CD14-positive monocyte (primary cell): Measurements from ENCODE around the gene KCNN3. TPM values are rescaled to one million over a fixed set of nuclear protein-coding genes. Genes with fewer than 3 reads are reported as not detected.

ENCODE experiments used
- DNase-seq, 3 donors: peaks; one replicate each; pipeline ENCODE4 v3.0.0-alpha.2; 2011 to 2022
- H2AFZ ChIP-seq: 2 replicates; pipeline ENCODE4 v1.6.0; 2012; ENCODE audit warnings: mild to moderate bottlenecking, low read depth, low read length, inconsistent platforms; ENCODE audit not compliant: insufficient read depth, poor library complexity, severe bottlenecking
- H3K27ac ChIP-seq, 2 donors: 1 replicate in 1 of 2; 2 replicates in 1 of 2; pipeline ENCODE4 v1.5.1; 2012 to 2013; ENCODE audit warnings: low read length in 2 of 2, control low read depth in 1 of 2, inconsistent platforms in 1 of 2, low read depth in 1 of 2, mild to moderate bottlenecking in 1 of 2
- H3K27me3 ChIP-seq, 2 donors: one replicate each; pipeline versions ENCODE4 v1.6.0 to v1.6.1; 2011 to 2013; ENCODE audit warnings: low read length in 2 of 2; ENCODE audit not compliant: control insufficient read depth in 2 of 2, insufficient read depth in 2 of 2
- H3K36me3 ChIP-seq, 2 donors: replicated peaks in 1 of 2; 1 replicate in 1 of 2; 2 replicates in 1 of 2; pipeline versions ENCODE4 v1.5.1 to v1.6.1; 2012 to 2013; ENCODE audit warnings: low read length in 2 of 2, control low read depth in 1 of 2, inconsistent platforms in 1 of 2, mild to moderate bottlenecking in 1 of 2; ENCODE audit not compliant: insufficient read depth in 2 of 2, control insufficient read depth in 1 of 2
- H3K4me1 ChIP-seq, 2 donors: 1 replicate in 1 of 2; 2 replicates in 1 of 2; pipeline versions ENCODE4 v1.5.1 to v1.6.1; 2012 to 2013; ENCODE audit warnings: low read length in 2 of 2, control low read depth in 1 of 2, inconsistent platforms in 1 of 2, mild to moderate bottlenecking in 1 of 2, moderate library complexity in 1 of 2; ENCODE audit not compliant: insufficient read depth in 2 of 2, control insufficient read depth in 1 of 2
- H3K4me2 ChIP-seq: replicated peaks from 2 replicates; pipeline ENCODE3; 2012; ENCODE audit warnings: low read length, moderate library complexity, mild to moderate bottlenecking; ENCODE audit not compliant: poor library complexity, severe bottlenecking; ENCODE audit errors: extremely low read depth
- H3K4me3 ChIP-seq, 3 experiments: fragments of 200-600 bp in 1 of 3; sonication (generic) in 1 of 3; replicated peaks in 1 of 3; 1 replicate in 2 of 3; 2 replicates in 1 of 3; pipeline ENCODE4 v1.5.1; 2011 to 2013; ENCODE audit warnings: low read length in 3 of 3, mild to moderate bottlenecking in 3 of 3, control low read depth in 2 of 3, low read depth in 2 of 3, inconsistent platforms in 1 of 3, moderate library complexity in 1 of 3
- H3K79me2 ChIP-seq: 2 replicates; pipeline ENCODE4 v1.6.0; 2012; ENCODE audit warnings: mild to moderate bottlenecking, control low read depth, inconsistent platforms, low read length, moderate library complexity; ENCODE audit not compliant: insufficient read depth
- H3K9ac ChIP-seq: 2 replicates; pipeline ENCODE4 v1.6.0; 2017; ENCODE audit warnings: low read length, mild to moderate bottlenecking; ENCODE audit not compliant: insufficient read depth, poor library complexity, severe bottlenecking
- H3K9me3 ChIP-seq, 2 donors: replicated peaks in 1 of 2; 1 replicate in 1 of 2; 2 replicates in 1 of 2; pipeline versions ENCODE4 v1.5.1 to v1.6.1; 2012 to 2013; ENCODE audit warnings: low read length in 2 of 2, control low read depth in 1 of 2; ENCODE audit not compliant: control insufficient read depth in 1 of 2, insufficient read depth in 1 of 2
- H4K20me1 ChIP-seq: 2 replicates; pipeline ENCODE4 v1.6.0; 2012; ENCODE audit warnings: mild to moderate bottlenecking, low read length, control low read depth, moderate library complexity; ENCODE audit not compliant: insufficient read depth
- H3K27ac Mint-ChIP-seq, 7 donors: one replicate each; pipeline ENCODE4 v1.8.0; 2020; ENCODE audit warnings: mild to moderate bottlenecking in 7 of 7, mixed read lengths in 7 of 7, moderate library complexity in 6 of 7, inconsistent platforms in 2 of 7
- H3K27me3 Mint-ChIP-seq, 3 donors: one replicate each; pipeline ENCODE4 v1.8.0; 2021 to 2022; ENCODE audit warnings: low read depth in 3 of 3, mild to moderate bottlenecking in 3 of 3, mixed read lengths in 3 of 3, moderate library complexity in 3 of 3, inconsistent platforms in 1 of 3
- H3K36me3 Mint-ChIP-seq, 2 donors: one replicate each; pipeline ENCODE4 v1.8.0; 2020; ENCODE audit warnings: mixed read lengths in 2 of 2, inconsistent platforms in 1 of 2, mild to moderate bottlenecking in 1 of 2
- H3K4me1 Mint-ChIP-seq: one replicate; pipeline ENCODE4 v1.8.0; 2020; ENCODE audit warnings: mild to moderate bottlenecking, mixed read lengths
- H3K4me3 Mint-ChIP-seq, 2 donors: one replicate each; pipeline ENCODE4 v1.8.0; 2020; ENCODE audit warnings: mild to moderate bottlenecking in 2 of 2, mixed read lengths in 2 of 2, moderate library complexity in 1 of 2
- H3K9me3 Mint-ChIP-seq, 7 donors: one replicate each; pipeline ENCODE4 v1.8.0; 2020 to 2022; ENCODE audit warnings: mixed read lengths in 7 of 7, mild to moderate bottlenecking in 6 of 7, moderate library complexity in 6 of 7, inconsistent platforms in 2 of 7
- CTCF ChIP-seq: fragments of 200-600 bp; IDR thresholded peaks from one replicate; pipeline ENCODE4 v1.8.0; 2022; ENCODE audit warnings: antibody characterized with exemption, mild to moderate bottlenecking
- WGBS: methylation state at CpG from one replicate; pipeline ENCODE4 v1.1.5; 2013; ENCODE audit warnings: missing lambda C conversion rate; ENCODE audit not compliant: insufficient coverage; 5-methylcytosine and 5-hydroxymethylcytosine counted together
- intact Hi-C, 2 donors: fragments of 100-400 bp; cut with micrococcal nuclease; formaldehyde crosslinking; loops; one replicate each; pipeline versions ENCODE4 v1.15.0 to v1.15.1; 2023
- polyA plus RNA-seq, 3 donors: library from polyadenylated mRNA; depleted of rRNA in 1 of 3; unstranded in 2 of 3; stranded (reverse) in 1 of 3; fragments of 300-500 nt in 2 of 3; fragments of >200 nt in 1 of 3; fragmentation: Illumina TruSeq in 2 of 3; gene quantifications; 1 replicate in 2 of 3; 2 replicates in 1 of 3; pipeline ENCODE4 v1.2.3, GENCODE V29; 2012 to 2021

Gene KCNN3
- polyA plus RNA-seq, 3 donors, result not detected

GRCh38 chr1:154833841-154834240 is 36.2 kb downstream of the KCNN3 start:
- Histone ChIP-seq H3K4me1 (no peaks in the 10 kb centered on the region), H3K27me3 (no peaks in the 10 kb centered on the region), H3K4me3 (no peak overlapping the region), H3K9me3 (no peaks in the 10 kb centered on the region), H3K9ac (no peak overlapping the region), H2AFZ (no peak overlapping the region), H3K79me2 (no peaks in the 10 kb centered on the region), H3K27ac (no peak overlapping the region), H3K4me2 (no peak overlapping the region), H4K20me1 (no peaks in the 10 kb centered on the region), H3K36me3 (no peaks in the 10 kb centered on the region)
- Mint-ChIP-seq H3K36me3 (no peaks in the 10 kb centered on the region), H3K4me1 (no peaks in the 10 kb centered on the region), H3K4me3 (no peak overlapping the region), H3K27me3 (peaks cover 0 to 8% (median 5%) of the 10 kb centered on the region in 3 donors), H3K27ac (no peak overlapping the region), H3K9me3 (peaks cover 0 to 1% (median 0%) of the 10 kb centered on the region in 7 donors)
- no peak for DNase-seq
- intact Hi-C loops, result no loop called here
- TF ChIP-seq CTCF, result no peak
- WGBS, result 94% methylated on average over 2 of the region's 5 CpGs

GRCh38 chr1:154833209-154833608 is 36.9 kb downstream of the KCNN3 start:
- Histone ChIP-seq H4K20me1 (no peaks in the 10 kb centered on the region), H3K4me1 (no peaks in the 10 kb centered on the region), H3K4me3 (no peak overlapping the region), H3K9me3 (no peaks in the 10 kb centered on the region), H3K9ac (no peak overlapping the region), H2AFZ (no peak overlapping the region), H3K36me3 (no peaks in the 10 kb centered on the region), H3K27ac (no peak overlapping the region), H3K4me2 (no peak overlapping the region), H3K27me3 (no peaks in the 10 kb centered on the region), H3K79me2 (no peaks in the 10 kb centered on the region)
- H3K36me3 Mint-ChIP-seq, result no peaks in the 10 kb centered on the region
- no peak for TF ChIP-seq CTCF
- H3K27me3 Mint-ChIP-seq, result peaks cover 0 to 7% (median 5%) of the 10 kb centered on the region in 3 donors
- H3K27ac Mint-ChIP-seq, result no peak overlapping the region
- no peak overlapping the region for H3K4me3 Mint-ChIP-seq
- WGBS, result 96% methylated on average over 8 of the region's 9 CpGs
- no peaks in the 10 kb centered on the region for H3K4me1 Mint-ChIP-seq
- H3K9me3 Mint-ChIP-seq, result peaks cover 0 to 1% (median 0%) of the 10 kb centered on the region in 7 donors
- DNase-seq, result no peak
- intact Hi-C loops, result no loop called here
